IPS-18a (cell line): ENCODE results near the gene PCNX3.
A peak's percentile ranks its signal among the peaks of the same experiment; 100 is the strongest.
"Not testable (repeated sequence)": the region's sequence is repeated elsewhere in the genome, so short reads cannot be mapped to it uniquely, and the experiment has no call there.

Experiments
- H3K27ac ChIP-seq: one replicate; pipeline ENCODE4 v1.5.1; 2013; ENCODE audit warnings: low read length
- H3K27me3 ChIP-seq: one replicate; pipeline ENCODE4 v1.6.1; 2013; ENCODE audit warnings: mild to moderate bottlenecking, low read length; ENCODE audit not compliant: control insufficient read depth, insufficient read depth
- H3K36me3 ChIP-seq: one replicate; pipeline ENCODE4 v1.6.1; 2013; ENCODE audit warnings: low read depth, low read length; ENCODE audit not compliant: control insufficient read depth
- H3K4me1 ChIP-seq: one replicate; pipeline ENCODE4 v1.6.1; 2013; ENCODE audit warnings: low read depth, low read length; ENCODE audit not compliant: control insufficient read depth
- H3K4me3 ChIP-seq: one replicate; pipeline ENCODE4 v1.5.1; 2013; ENCODE audit warnings: low read length
- H3K9ac ChIP-seq: one replicate; pipeline ENCODE4 v1.6.1; 2013; ENCODE audit warnings: mild to moderate bottlenecking, low read length, moderate library complexity
- H3K9me3 ChIP-seq: one replicate; pipeline ENCODE4 v1.6.1; 2013; ENCODE audit warnings: low read depth, low read length; ENCODE audit not compliant: control insufficient read depth

PCNX3 gene

GRCh38 chr11:65629579-65629978 is 14.0 kb downstream of the PCNX3 start:
- Histone ChIP-seq H3K4me3 (no peak overlapping the region), H3K9ac (no peak overlapping the region), H3K27me3 (no peaks in the 10 kb centered on the region), H3K9me3 (no peaks in the 10 kb centered on the region), H3K4me1 (no peaks in the 10 kb centered on the region), H3K27ac (no peak overlapping the region), H3K36me3 (peaks cover 56% of the 10 kb centered on the region)

- H3K9me3 ChIP-seq: no peaks in the 10 kb centered on the region
- peaks cover 60% of the 10 kb centered on the region for H3K36me3 ChIP-seq
- no peak overlapping the region for H3K9ac ChIP-seq
- no peaks in the 10 kb centered on the region for H3K27me3 ChIP-seq
- no peak overlapping the region for H3K4me3 ChIP-seq
- H3K27ac ChIP-seq: no peak overlapping the region
- no peaks in the 10 kb centered on the region for H3K4me1 ChIP-seq
Observed at GRCh38 chr11:65630215-65630614, 14.6 kb downstream of the PCNX3 start.

GRCh38 chr11:65633390-65634108 is 18.0 kb downstream of the PCNX3 start:
- Histone ChIP-seq H3K4me1 (peaks cover 9% of the 10 kb centered on the region), H3K36me3 (peaks cover 45% of the 10 kb centered on the region), H3K27ac (no peak overlapping the region)

GRCh38 chr11:65634109-65634436 is 18.5 kb downstream of the PCNX3 start:
- Histone ChIP-seq H3K9me3 (no peaks in the 10 kb centered on the region), H3K9ac (no peak overlapping the region), H3K36me3 (peaks cover 41% of the 10 kb centered on the region), H3K4me1 (peaks cover 12% of the 10 kb centered on the region), H3K27ac (no peak overlapping the region), H3K4me3 (no peak overlapping the region), H3K27me3 (no peaks in the 10 kb centered on the region)

More at GRCh38 chr11:65633390-65634108, 18.0 kb downstream of the PCNX3 start:
- Histone ChIP-seq H3K9me3 (no peaks in the 10 kb centered on the region), H3K4me3 (no peak overlapping the region), H3K9ac (no peak overlapping the region), H3K27me3 (no peaks in the 10 kb centered on the region)

GRCh38 chr11:65634440-65634839 is 18.9 kb downstream of the PCNX3 start:
- Histone ChIP-seq H3K9me3 (no peaks in the 10 kb centered on the region), H3K4me3 (no peak overlapping the region), H3K27me3 (no peaks in the 10 kb centered on the region), H3K4me1 (peaks cover 12% of the 10 kb centered on the region), H3K9ac (no peak overlapping the region), H3K27ac (no peak overlapping the region), H3K36me3 (peaks cover 38% of the 10 kb centered on the region)

- Histone ChIP-seq H3K4me3 (no peak overlapping the region), H3K27me3 (no peaks in the 10 kb centered on the region), H3K9ac (no peak overlapping the region), H3K27ac (no peak overlapping the region), H3K9me3 (no peaks in the 10 kb centered on the region), H3K36me3 (peaks cover 31% of the 10 kb centered on the region), H3K4me1 (peaks cover 12% of the 10 kb centered on the region)
Observed at GRCh38 chr11:65634905-65635731, 19.5 kb downstream of the PCNX3 start.

- peaks cover 23% of the 10 kb centered on the region for H3K36me3 ChIP-seq
Observed at GRCh38 chr11:65636108-65637031, 20.8 kb downstream of the PCNX3 start.

GRCh38 chr11:65637032-65637557 is 21.5 kb downstream of the PCNX3 start:
- Histone ChIP-seq H3K4me1 (peaks cover 15% of the 10 kb centered on the region), H3K4me3 (peak overlapping the region; percentile 18), H3K9me3 (no peaks in the 10 kb centered on the region), H3K27ac (no peak overlapping the region), H3K27me3 (no peaks in the 10 kb centered on the region), H3K9ac (peak overlapping the region; percentile 24), H3K36me3 (peaks cover 20% of the 10 kb centered on the region)

More at GRCh38 chr11:65636108-65637031, 20.8 kb downstream of the PCNX3 start:
- Histone ChIP-seq H3K9me3 (no peaks in the 10 kb centered on the region), H3K4me3 (no peak overlapping the region), H3K9ac (no peak overlapping the region), H3K27ac (no peak overlapping the region), H3K27me3 (no peaks in the 10 kb centered on the region), H3K4me1 (peaks cover 12% of the 10 kb centered on the region)

- peak within 1 kb of the TSS; percentile 72 for H3K4me3 ChIP-seq
- H3K4me1 ChIP-seq: peaks cover 15% of the 10 kb centered on the region
- H3K36me3 ChIP-seq: peaks cover 20% of the 10 kb centered on the region
- H3K9ac ChIP-seq: peak within 1 kb of the TSS; percentile 56
- no peaks in the 10 kb centered on the region for H3K27me3 ChIP-seq
- peak within 1 kb of the TSS; percentile 39 for H3K27ac ChIP-seq
- H3K9me3 ChIP-seq: no peaks in the 10 kb centered on the region
Observed at GRCh38 chr11:65637794-65638419, 22.3 kb downstream of the PCNX3 start, which contains the start of gene SIPA1. Gene SIPA1, plus strand, starts transcription at chr11:65638101. Its CDS starts 2,821 bp downstream, at chr11:65640922.

GRCh38 chr11:65639228-65639597 is 23.6 kb downstream of the PCNX3 start:
- H3K36me3 ChIP-seq: peaks cover 20% of the 10 kb centered on the region
- not testable (repeated sequence) for H3K9me3 ChIP-seq, H3K27me3 ChIP-seq, H3K4me3 ChIP-seq, H3K27ac ChIP-seq, H3K9ac ChIP-seq
- peaks cover 15% of the 10 kb centered on the region for H3K4me1 ChIP-seq
